Measurements from ENCODE around the gene AATK.

The AATK gene

DNA sequence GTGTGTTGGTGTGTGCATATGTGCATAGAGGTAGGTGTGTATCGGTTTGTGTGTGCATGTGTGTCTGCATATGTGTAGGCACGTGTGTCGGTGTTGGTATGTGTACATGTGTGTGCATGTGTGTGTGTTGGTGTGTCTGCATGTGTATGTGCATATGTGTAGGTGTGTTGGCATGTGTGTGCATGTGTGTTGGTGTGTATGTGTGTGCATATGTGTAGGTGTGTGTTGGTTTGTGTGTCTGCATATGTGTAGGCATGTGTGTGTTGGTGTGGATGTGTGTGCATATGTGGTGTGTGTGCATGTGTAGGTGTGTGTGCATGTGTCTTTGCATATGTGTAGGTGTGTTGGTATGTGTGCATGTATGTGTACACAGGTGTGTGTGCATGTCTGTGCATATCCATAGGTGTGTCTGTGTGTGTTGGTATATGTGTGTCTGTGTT lies 3.9 kb upstream of the AATK start:
- ATAC-seq (replicated peaks; ENCODE audit: extremely low read depth, poor library complexity, severe bottlenecking) (no peak), DNase-seq (ENCODE audit: low spot score in 2 of 2) (no peak)
- H3K36me3 Mint-ChIP-seq (ENCODE audit: insufficient read depth): no peaks in the 10 kb centered on the region
- no peaks in the 10 kb centered on the region for H3K9me3 Mint-ChIP-seq
- no peak overlapping the region for H3K27ac Mint-ChIP-seq (ENCODE audit: low read depth)
- H3K4me3 Mint-ChIP-seq: no peak overlapping the region
- no peaks in the 10 kb centered on the region for H3K4me1 Mint-ChIP-seq
- no peaks in the 10 kb centered on the region for H3K27me3 Mint-ChIP-seq

GRCh38 chr17:81167638-81168037 lies 1.6 kb upstream of the AATK start:
- Mint-ChIP-seq H3K4me1 (no peaks in the 10 kb centered on the region), H3K27ac (ENCODE audit: low read depth) (no peak overlapping the region), H3K9me3 (no peaks in the 10 kb centered on the region), H3K27me3 (peaks cover 20% of the 10 kb centered on the region), H3K4me3 (peak overlapping the region; percentile 19), H3K36me3 (ENCODE audit: insufficient read depth) (no peaks in the 10 kb centered on the region)
- ATAC-seq (replicated peaks; ENCODE audit: extremely low read depth, poor library complexity, severe bottlenecking) (no peak), DNase-seq (ENCODE audit: low spot score in 2 of 2) (no peak)

GRCh38 chr17:81167194-81167524 lies 1.1 kb upstream of the AATK start:
- peaks cover 20% of the 10 kb centered on the region for H3K27me3 Mint-ChIP-seq
- no peaks in the 10 kb centered on the region for H3K36me3 Mint-ChIP-seq (ENCODE audit: insufficient read depth)
- H3K27ac Mint-ChIP-seq (ENCODE audit: low read depth): no peak overlapping the region
- H3K4me1 Mint-ChIP-seq: no peaks in the 10 kb centered on the region
- DNase-seq (ENCODE audit: low spot score in 2 of 2) (no peak), ATAC-seq (replicated peaks; ENCODE audit: extremely low read depth, poor library complexity, severe bottlenecking) (no peak)
- H3K4me3 Mint-ChIP-seq: peak overlapping the region; percentile 19
- no peaks in the 10 kb centered on the region for H3K9me3 Mint-ChIP-seq

DNA sequence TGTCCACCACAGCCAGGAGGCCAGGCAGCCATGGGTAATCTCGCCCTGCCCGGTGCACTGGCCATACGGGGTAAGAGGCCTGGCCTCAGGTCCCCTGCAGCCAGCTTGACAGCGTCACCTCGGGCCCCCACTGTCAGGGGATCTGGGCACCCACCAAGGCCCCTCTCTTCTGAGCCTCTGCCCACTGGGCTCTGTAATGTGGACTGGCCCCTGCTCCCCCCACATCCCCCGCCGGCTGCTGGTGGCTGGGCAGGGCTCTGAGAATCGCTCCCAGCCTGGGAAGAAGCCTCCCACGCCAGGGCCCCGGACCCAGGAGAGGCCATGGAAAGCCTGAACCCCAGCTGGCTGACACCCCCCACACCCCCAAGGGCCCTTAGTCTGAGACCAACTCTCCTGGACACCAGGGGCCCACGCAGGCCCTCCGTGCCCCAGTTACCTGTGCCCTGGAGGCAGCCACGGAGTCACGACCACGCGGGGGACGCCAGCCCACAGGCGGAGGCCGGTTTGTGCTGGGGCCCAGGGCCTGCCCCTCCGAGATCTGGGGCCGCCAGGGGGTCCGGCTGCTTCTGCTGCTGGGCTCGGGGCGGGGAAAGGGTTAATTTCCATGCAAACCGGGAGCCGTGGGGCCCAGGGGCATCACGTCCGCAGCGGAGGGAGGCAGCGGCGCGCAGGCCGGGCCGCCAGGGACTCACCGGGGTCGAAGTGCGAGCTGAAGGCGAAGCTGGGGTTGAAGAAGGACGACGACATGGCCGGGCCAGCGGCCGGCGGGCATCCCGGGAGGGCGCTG lies 582 bp downstream of the AATK start, which contains the start of gene PVALEF:
PVALEF (plus strand) TSS at position 262 of the 787 bp plus-strand sequence. CDS start 15,720 bp downstream, outside the sequence.
- Mint-ChIP-seq H3K4me3 (peak within 1 kb of the TSS; percentile 22), H3K9me3 (no peaks in the 10 kb centered on the region), H3K4me1 (no peaks in the 10 kb centered on the region), H3K27me3 (peaks cover 33% of the 10 kb centered on the region), H3K36me3 (ENCODE audit: insufficient read depth) (peaks cover 2% of the 10 kb centered on the region), H3K27ac (ENCODE audit: low read depth) (no peak within 1 kb of the TSS)
- ATAC-seq (replicated peaks; ENCODE audit: extremely low read depth, poor library complexity, severe bottlenecking) (no peak), DNase-seq (ENCODE audit: low spot score in 2 of 2) (no peak)

DNA sequence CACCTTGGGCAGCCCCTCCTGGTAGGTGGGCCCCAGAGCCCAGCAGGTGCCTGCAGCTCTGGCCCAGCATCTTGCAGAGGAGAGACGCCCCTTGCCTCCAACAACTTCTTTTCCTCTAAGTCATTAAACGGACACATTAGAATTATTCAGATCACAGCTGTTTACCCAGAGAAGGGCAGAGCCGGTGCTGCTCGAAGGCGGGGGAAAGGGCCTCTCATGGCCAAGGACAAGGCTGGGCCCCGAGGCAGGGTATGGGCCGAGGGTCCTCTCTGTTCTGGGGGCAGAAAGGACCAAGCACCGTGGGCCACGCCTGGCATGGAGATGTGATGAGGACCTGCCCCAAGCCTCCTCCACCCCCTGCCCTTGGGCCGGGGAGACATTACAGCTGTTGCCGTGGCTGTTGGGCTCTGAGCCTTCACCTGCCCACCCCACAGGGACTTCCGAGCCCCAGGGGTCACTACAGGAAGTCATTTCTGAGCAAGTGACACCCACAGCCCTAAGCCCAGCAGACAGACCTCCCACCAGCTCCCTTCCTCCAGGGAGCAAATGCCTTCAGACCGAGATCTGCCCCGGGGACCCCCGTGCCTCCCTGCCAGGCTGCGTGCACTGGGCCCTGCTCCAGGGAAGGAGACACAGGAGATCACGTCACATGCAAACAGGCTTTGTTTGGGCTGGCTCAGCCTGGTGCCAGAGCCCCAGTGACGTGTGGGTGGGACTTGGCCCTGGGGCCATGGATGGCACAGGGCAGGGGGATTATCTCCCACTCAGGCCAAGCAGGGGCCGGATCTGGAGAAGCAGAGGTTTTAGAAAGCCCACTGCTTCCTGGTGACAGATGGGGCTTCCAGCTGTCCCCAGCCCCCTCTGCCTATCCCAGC lies 1.4 kb downstream of the AATK start:
- Mint-ChIP-seq H3K4me3 (no peak overlapping the region), H3K9me3 (no peaks in the 10 kb centered on the region), H3K27ac (ENCODE audit: low read depth) (no peak overlapping the region), H3K27me3 (peaks cover 35% of the 10 kb centered on the region), H3K36me3 (ENCODE audit: insufficient read depth) (peaks cover 2% of the 10 kb centered on the region), H3K4me1 (no peaks in the 10 kb centered on the region)
- no peak for ATAC-seq (replicated peaks; ENCODE audit: extremely low read depth, poor library complexity, severe bottlenecking)
- no peak for DNase-seq (ENCODE audit: low spot score in 2 of 2)

- Mint-ChIP-seq H3K9me3 (no peaks in the 10 kb centered on the region), H3K4me3 (no peak overlapping the region), H3K27me3 (peaks cover 35% of the 10 kb centered on the region), H3K4me1 (no peaks in the 10 kb centered on the region), H3K27ac (ENCODE audit: low read depth) (no peak overlapping the region), H3K36me3 (ENCODE audit: insufficient read depth) (peaks cover 2% of the 10 kb centered on the region)
- ATAC-seq (replicated peaks; ENCODE audit: extremely low read depth, poor library complexity, severe bottlenecking) (no peak), DNase-seq (ENCODE audit: low spot score in 2 of 2) (no peak)
These were observed 2.2 kb downstream of the AATK start for GRCh38 chr17:81163703-81164370.

DNA sequence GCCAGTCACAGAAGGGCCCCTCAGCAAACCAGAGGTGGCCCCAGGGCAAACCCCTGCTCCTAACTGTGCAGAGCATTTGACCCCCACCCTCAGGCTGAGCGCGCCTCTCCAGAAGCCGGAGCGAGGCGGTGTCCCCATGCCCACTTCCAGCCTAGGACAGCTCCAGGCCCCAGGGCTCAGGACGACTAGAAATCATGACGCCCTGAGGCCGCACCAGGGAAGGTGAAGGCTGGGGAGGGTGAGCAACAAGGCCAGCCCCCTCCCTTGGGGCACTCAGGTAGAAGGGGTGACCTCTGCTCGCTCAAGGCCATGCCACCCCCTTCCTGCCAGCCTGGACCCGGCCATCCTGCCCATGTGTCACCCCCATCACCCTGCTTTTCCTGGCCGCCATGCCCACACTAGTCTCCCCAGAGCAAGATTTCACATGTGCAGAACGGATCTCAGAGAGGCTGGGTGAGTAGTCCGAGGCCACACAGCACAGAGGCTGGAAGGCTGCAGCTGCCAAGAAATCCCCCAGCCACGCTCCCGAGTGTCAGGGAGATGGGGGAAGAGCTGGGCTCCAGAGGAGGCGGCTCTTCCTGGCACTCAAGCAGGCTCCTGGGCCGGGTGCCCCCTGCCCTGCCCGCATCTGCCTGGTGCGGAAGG lies 2.8 kb downstream of the AATK start:
- Mint-ChIP-seq H3K4me1 (no peaks in the 10 kb centered on the region), H3K9me3 (no peaks in the 10 kb centered on the region), H3K36me3 (ENCODE audit: insufficient read depth) (peaks cover 2% of the 10 kb centered on the region), H3K4me3 (no peak overlapping the region), H3K27ac (ENCODE audit: low read depth) (no peak overlapping the region), H3K27me3 (peaks cover 35% of the 10 kb centered on the region)
- DNase-seq (ENCODE audit: low spot score in 2 of 2): no peak
- no peak for ATAC-seq (replicated peaks; ENCODE audit: extremely low read depth, poor library complexity, severe bottlenecking)

GRCh38 chr17:81162491-81162890 lies 3.5 kb downstream of the AATK start:
- DNase-seq (ENCODE audit: low spot score in 2 of 2) (no peak), ATAC-seq (replicated peaks; ENCODE audit: extremely low read depth, poor library complexity, severe bottlenecking) (no peak)
- H3K4me3 Mint-ChIP-seq: no peak overlapping the region
- no peaks in the 10 kb centered on the region for H3K9me3 Mint-ChIP-seq
- no peaks in the 10 kb centered on the region for H3K4me1 Mint-ChIP-seq
- peaks cover 2% of the 10 kb centered on the region for H3K36me3 Mint-ChIP-seq (ENCODE audit: insufficient read depth)
- no peak overlapping the region for H3K27ac Mint-ChIP-seq (ENCODE audit: low read depth)
- H3K27me3 Mint-ChIP-seq: peaks cover 35% of the 10 kb centered on the region

DNA sequence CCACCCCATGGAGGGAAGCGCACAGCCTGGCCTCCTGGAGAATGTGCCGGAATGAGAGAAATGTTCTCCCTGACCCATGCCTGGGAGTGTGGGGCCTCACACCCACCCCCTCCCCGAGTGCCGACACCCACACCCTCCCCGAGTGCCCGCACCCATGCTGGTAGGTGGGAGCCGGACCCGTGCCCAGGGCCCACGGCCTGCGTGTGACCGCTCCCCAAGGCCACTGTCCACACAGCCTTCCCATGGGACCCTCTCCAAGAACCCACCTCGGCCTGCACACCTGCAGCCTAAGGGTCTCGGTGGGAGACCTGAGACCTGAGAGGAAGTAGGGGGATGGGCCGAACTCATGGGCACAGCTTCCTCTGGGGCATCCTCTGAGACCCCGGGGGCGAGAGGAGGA lies 4.0 kb downstream of the AATK start:
- ATAC-seq (replicated peaks; ENCODE audit: extremely low read depth, poor library complexity, severe bottlenecking): no peak
- H3K36me3 Mint-ChIP-seq (ENCODE audit: insufficient read depth): peaks cover 2% of the 10 kb centered on the region
- H3K4me1 Mint-ChIP-seq: no peaks in the 10 kb centered on the region
- DNase-seq (ENCODE audit: low spot score in 2 of 2): no peak
- no peaks in the 10 kb centered on the region for H3K9me3 Mint-ChIP-seq
- peaks cover 35% of the 10 kb centered on the region for H3K27me3 Mint-ChIP-seq
- H3K27ac Mint-ChIP-seq (ENCODE audit: low read depth): no peak overlapping the region
- no peak overlapping the region for H3K4me3 Mint-ChIP-seq

GRCh38 chr17:81161536-81161935 lies 4.5 kb downstream of the AATK start:
- Mint-ChIP-seq H3K4me3 (no peak overlapping the region), H3K4me1 (no peaks in the 10 kb centered on the region), H3K27ac (ENCODE audit: low read depth) (no peak overlapping the region), H3K36me3 (ENCODE audit: insufficient read depth) (peaks cover 2% of the 10 kb centered on the region), H3K9me3 (no peaks in the 10 kb centered on the region), H3K27me3 (peaks cover 35% of the 10 kb centered on the region)
- ATAC-seq (replicated peaks; ENCODE audit: extremely low read depth, poor library complexity, severe bottlenecking) (no peak), DNase-seq (ENCODE audit: low spot score in 2 of 2) (no peak)

DNA sequence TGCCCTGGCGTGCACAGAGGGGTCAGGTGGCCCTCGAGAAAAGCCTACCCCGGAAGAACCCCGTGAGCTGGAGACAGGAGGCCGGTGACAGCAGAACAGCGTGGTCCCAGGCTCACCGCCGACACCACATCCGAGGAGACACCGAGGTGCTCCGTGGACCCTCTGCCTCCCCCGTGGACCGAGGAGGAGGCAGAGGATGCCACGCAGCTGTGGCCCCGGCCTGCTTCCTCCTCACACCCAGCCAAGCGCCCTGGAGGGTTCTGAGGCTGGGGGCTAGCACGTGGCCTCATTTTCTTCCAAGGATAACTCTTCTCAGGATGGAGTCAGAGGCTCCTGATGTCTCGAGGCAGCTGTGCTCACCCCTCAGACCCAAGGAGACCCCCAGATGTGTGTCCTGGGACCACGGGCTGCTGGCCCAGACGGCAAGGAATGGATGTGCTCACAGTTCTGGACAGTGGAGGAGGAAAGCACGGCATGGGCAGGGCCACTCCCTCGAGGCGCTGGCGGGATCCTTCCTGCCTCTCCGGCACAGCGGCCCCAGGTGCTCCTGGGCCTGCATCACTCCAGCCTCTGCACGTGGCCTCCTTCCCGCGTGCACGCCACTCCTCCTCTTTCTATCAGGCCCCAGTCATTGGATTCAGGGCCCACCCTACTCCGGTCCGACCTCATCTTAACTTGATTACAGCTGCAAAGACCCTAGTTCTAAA lies 5.1 kb downstream of the AATK start:
- no peaks in the 10 kb centered on the region for H3K9me3 Mint-ChIP-seq
- peak overlapping the region; percentile 31 for H3K4me3 Mint-ChIP-seq
- no peak for ATAC-seq (replicated peaks; ENCODE audit: extremely low read depth, poor library complexity, severe bottlenecking)
- no peak for DNase-seq (ENCODE audit: low spot score in 2 of 2)
- peaks cover 2% of the 10 kb centered on the region for H3K36me3 Mint-ChIP-seq (ENCODE audit: insufficient read depth)
- H3K27me3 Mint-ChIP-seq: peaks cover 35% of the 10 kb centered on the region
- H3K4me1 Mint-ChIP-seq: no peaks in the 10 kb centered on the region
- H3K27ac Mint-ChIP-seq (ENCODE audit: low read depth): no peak overlapping the region

GRCh38 chr17:81160306-81160705 lies 5.7 kb downstream of the AATK start:
- no peak overlapping the region for H3K27ac Mint-ChIP-seq (ENCODE audit: low read depth)
- no peaks in the 10 kb centered on the region for H3K9me3 Mint-ChIP-seq
- DNase-seq (ENCODE audit: low spot score in 2 of 2): no peak
- ATAC-seq (replicated peaks; ENCODE audit: extremely low read depth, poor library complexity, severe bottlenecking): no peak
- H3K4me3 Mint-ChIP-seq: no peak overlapping the region
- H3K36me3 Mint-ChIP-seq (ENCODE audit: insufficient read depth): peaks cover 2% of the 10 kb centered on the region
- H3K27me3 Mint-ChIP-seq: peaks cover 35% of the 10 kb centered on the region
- H3K4me1 Mint-ChIP-seq: no peaks in the 10 kb centered on the region
